ENCODE data around the gene KRTAP13-4.

- no peak for TF ChIP-seq CTCF (IDR thresholded peaks at IDR 0.05; ENCODE audit: low read depth, low read length, poor library complexity, severe bottlenecking)
- no peak for TF ChIP-seq EZH2phosphoT487 (IDR thresholded peaks at IDR 0.05; ENCODE audit: borderline replicate concordance, low read length)
Measured at GRCh38 chr21:30437010-30437565, 7.1 kb downstream of the KRTAP13-4 start.
